ENCODE data around the gene PSIP1. TPM values are rescaled to one million over a fixed set of nuclear protein-coding genes. Genes with fewer than 3 reads are reported as not detected.

The PSIP1 gene
- total RNA-seq, 1 experiment from 2014 or later, result 362 TPM

DNA sequence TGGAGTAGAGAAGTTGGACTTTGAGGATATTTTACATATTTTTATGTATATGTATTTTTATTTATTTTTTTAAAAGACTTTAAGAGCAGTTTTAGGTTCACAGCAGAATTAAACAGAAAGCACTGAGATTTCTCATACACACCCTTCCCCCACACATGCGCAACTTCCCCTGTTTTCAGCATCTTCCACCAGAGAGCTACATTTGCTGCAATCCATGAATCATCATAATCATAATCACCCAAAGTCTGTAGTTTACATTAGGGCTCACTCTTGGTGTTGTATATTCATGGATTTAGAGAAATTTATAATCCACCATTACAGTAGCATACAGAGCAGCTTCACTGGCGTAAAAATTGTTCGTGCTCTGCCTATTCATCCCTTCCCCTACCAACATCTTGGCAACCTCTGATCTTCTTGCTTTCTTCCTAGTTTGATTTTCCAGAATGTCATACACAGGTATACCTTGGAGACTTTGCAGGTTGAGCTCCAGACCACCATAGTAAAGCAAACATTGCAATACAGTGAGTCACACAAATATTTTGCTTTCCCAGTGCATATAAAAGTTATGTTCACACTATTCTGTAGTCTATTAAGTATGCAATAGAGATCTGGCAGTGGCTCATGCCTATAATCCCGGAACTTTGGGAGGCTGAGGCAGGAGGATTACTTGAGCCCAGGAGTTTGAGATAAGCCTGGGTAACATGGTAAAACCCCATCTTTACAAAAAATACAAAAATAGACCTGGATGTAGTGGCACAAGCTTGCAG is 32.5 kb upstream of the PSIP1 start:
- Histone ChIP-seq H3K23me2 (ENCODE audit: insufficient read length, low read depth, low read length, poor library complexity, severe bottlenecking) (no peaks in the 10 kb centered on the region), H3K14ac (ENCODE audit: insufficient read depth, low read length) (no peak overlapping the region), H2BK20ac (ENCODE audit: low read depth, low read length, poor library complexity, severe bottlenecking) (no peak overlapping the region), H3K56ac (ENCODE audit: insufficient read length, low read depth, low read length) (no peak overlapping the region), H3K9me3 (ENCODE audit: control insufficient read depth, low read depth, low read length) (no peaks in the 10 kb centered on the region), H3K27me3 (ENCODE audit: insufficient read depth, low read length) (no peaks in the 10 kb centered on the region), H3K18ac (ENCODE audit: insufficient read length, low read depth, low read length) (no peak overlapping the region), H3T11ph (ENCODE audit: low read length) (no peak overlapping the region), H2AK5ac (ENCODE audit: insufficient read length, low read length) (no peak overlapping the region), H3K23ac (ENCODE audit: insufficient read length, low read depth, low read length) (no peak overlapping the region), H3K4ac (ENCODE audit: low read depth, low read length) (no peak overlapping the region), H4K91ac (ENCODE audit: insufficient read length, low read depth, low read length) (no peak overlapping the region), H2BK15ac (ENCODE audit: low read depth, low read length) (no peak overlapping the region), H2AFZ (ENCODE audit: low read length) (no peak overlapping the region), H2BK5ac (ENCODE audit: insufficient read length, low read length) (no peak overlapping the region), H3K4me2 (ENCODE audit: insufficient read depth, insufficient read length, low read length) (no peak overlapping the region), H3K9ac (ENCODE audit: extremely low read depth, insufficient read length, low read length) (no peak overlapping the region), H3K27ac (ENCODE audit: insufficient read length, low read depth, low read length) (no peak overlapping the region), H3K79me2 (ENCODE audit: insufficient read depth, low read length) (no peaks in the 10 kb centered on the region), H2BK120ac (ENCODE audit: low read depth, low read length, poor library complexity, severe bottlenecking) (no peak overlapping the region), H2BK12ac (ENCODE audit: insufficient read length, low read depth, low read length) (no peak overlapping the region), H4K20me1 (ENCODE audit: control insufficient read depth, insufficient read depth, insufficient read length) (no peaks in the 10 kb centered on the region), H4K8ac (replicated peaks; ENCODE audit: insufficient read length, low read depth, low read length) (no peak overlapping the region), H3K79me1 (ENCODE audit: insufficient read depth, low read depth, low read length, poor library complexity, severe bottlenecking) (no peaks in the 10 kb centered on the region), H3K4me1 (ENCODE audit: insufficient read depth, low read length) (no peaks in the 10 kb centered on the region), H4K5ac (ENCODE audit: insufficient read length, low read depth, low read length) (no peak overlapping the region)
- Mint-ChIP-seq H3K36me3 (ENCODE audit: insufficient read depth in 1 of 3, low read depth in 3 of 3) (no peaks in the 10 kb centered on the region; a peak in 1 of 7 replicates), H3K27ac (no peak overlapping the region), H3K27me3 (ENCODE audit: low read depth) (no peaks in the 10 kb centered on the region), H3K9me3 (peaks cover 0 to 2% of the 10 kb centered on the region in 2 experiments; a peak in 1 of 5 replicates), H3K4me1 (no peaks in the 10 kb centered on the region; a peak in 1 of 4 replicates), H3K4me3 (no peak overlapping the region)
- DNase-seq, result no peak
- no peak for TF ChIP-seq CTCF (conservative IDR thresholded peaks at IDR 0.05)
- no CpG with 5 or more reads among the region's 4 CpGs for WGBS (ENCODE audit: extremely low coverage, insufficient read length, low lambda C conversion rate)
